K562 (cell line): ENCODE results near the gene ANO6. TPM values are rescaled to one million over a fixed set of nuclear protein-coding genes. Genes with fewer than 3 reads are reported as not detected.

Source experiments
- CEBPG ChIP-seq, 3 experiments: fragments of 200-800 bp in 1 of 3; sonication (Bioruptor generic) in 1 of 3; sonication (generic) in 1 of 3; formaldehyde crosslinking in 1 of 3; IDR thresholded peaks in 2 of 3; conservative IDR thresholded peaks in 1 of 3; 2 replicates each; pipeline versions ENCODE4 v1.6.1 to v1.8.0; 2016 to 2022; ENCODE audit warnings: missing compliant biosample characterization in 2 of 3, missing genetic modification characterization in 2 of 3, mild to moderate bottlenecking in 1 of 3, missing genetic modification reagents in 1 of 3
- CREB1 ChIP-seq, 2 experiments: sonication (generic) in 1 of 2; formaldehyde crosslinking in 1 of 2; IDR thresholded peaks; 2 replicates each; pipeline versions ENCODE4 v1.6.1 to v1.8.0; 2012 to 2022; ENCODE audit warnings: inconsistent platforms in 1 of 2, mild to moderate bottlenecking in 1 of 2, missing genetic modification reagents in 1 of 2, moderate library complexity in 1 of 2
- DPF2 ChIP-seq: fragments of 450-650 bp; IDR thresholded peaks from 2 replicates; pipeline ENCODE4 v1.6.1; 2016
- FOSL1 ChIP-seq: fragments of 200-800 bp; sonication (Bioruptor generic); conservative IDR thresholded peaks from 2 replicates; pipeline ENCODE4 v1.6.1; 2016; ENCODE audit warnings: missing genetic modification characterization, missing compliant biosample characterization
- TCF3 ChIP-seq: sonication (generic); formaldehyde crosslinking; IDR thresholded peaks from 2 replicates; pipeline ENCODE4 v1.4.0; 2020; ENCODE audit warnings: mild to moderate bottlenecking, missing genetic modification reagents
- ZBTB8A ChIP-seq: fragments of 450-650 bp; IDR thresholded peaks from 2 replicates; pipeline ENCODE4 v1.6.1; 2018; ENCODE audit warnings: mild to moderate bottlenecking, moderate library complexity; ENCODE audit not compliant: partially characterized antibody
- ZNF133 ChIP-seq: fragments of 250-450 bp; sonication (Bioruptor Pico); IDR thresholded peaks from 2 replicates; pipeline ENCODE4 v1.4.0; 2020; ENCODE audit warnings: mild to moderate bottlenecking
- ZNF232 ChIP-seq: sonication (generic); formaldehyde crosslinking; IDR thresholded peaks from 2 replicates; pipeline ENCODE4 v1.8.0; 2022; ENCODE audit warnings: mild to moderate bottlenecking, missing genetic modification reagents
- polyA plus RNA-seq, 8 experiments: library from polyadenylated mRNA; depleted of rRNA in 4 of 8; stranded (reverse) in 5 of 8; unstranded in 3 of 8; fragments of >200 nt; fragmentation: Nextera tagmentation in 2 of 8; fragmentation: Illumina TruSeq in 1 of 8; extraction: Ambion mirVana in 2 of 8; extraction: Trizol in 1 of 8; gene quantifications; 2 replicates each; pipeline versions ENCODE4 v1.2.1 to v1.2.3, GENCODE V29; 2011 to 2014; ENCODE audit warnings: inconsistent platforms in 1 of 8, missing spikeins in 1 of 8
- total RNA-seq, 7 experiments: library from RNA; depleted of rRNA in 6 of 7; stranded (reverse); fragments of >200 nt in 6 of 7; fragmentation: Illumina TruSeq in 2 of 7; extraction: Trizol in 2 of 7; gene quantifications; 2 replicates each; pipeline versions ENCODE4 v1.2.1 to v1.2.3, GENCODE V29; 2011 to 2021; ENCODE audit warnings: low replicate concordance in 1 of 7
- TF ChIP-seq, protein P1 (sequence below): fragments of 450-650 bp; formaldehyde crosslinking; IDR thresholded peaks from 2 replicates; pipeline ENCODE4 v1.4.0; 2020; ENCODE audit warnings: mild to moderate bottlenecking, moderate library complexity
- TF ChIP-seq, protein P2 (sequence below), 2 experiments: IDR thresholded peaks; 2 replicates each; pipeline ENCODE4 v1.6.1; 2012; ENCODE audit warnings: improper control_type of control experiment in 2 of 2, low read depth in 2 of 2, low read length in 2 of 2, borderline replicate concordance in 1 of 2
- TF ChIP-seq, protein P3 (sequence below): sonication (generic); formaldehyde crosslinking; IDR thresholded peaks from 2 replicates; pipeline ENCODE4 v1.8.1; 2023; ENCODE audit warnings: mild to moderate bottlenecking, missing genetic modification reagents

ANO6 gene
- total and polyA plus RNA-seq, 9 of the 15 experiments (the other 6 are each of a cell fraction or from before 2014, with no cell fraction given): 3.5 to 24.7 (median 20.3) TPM

DNA sequence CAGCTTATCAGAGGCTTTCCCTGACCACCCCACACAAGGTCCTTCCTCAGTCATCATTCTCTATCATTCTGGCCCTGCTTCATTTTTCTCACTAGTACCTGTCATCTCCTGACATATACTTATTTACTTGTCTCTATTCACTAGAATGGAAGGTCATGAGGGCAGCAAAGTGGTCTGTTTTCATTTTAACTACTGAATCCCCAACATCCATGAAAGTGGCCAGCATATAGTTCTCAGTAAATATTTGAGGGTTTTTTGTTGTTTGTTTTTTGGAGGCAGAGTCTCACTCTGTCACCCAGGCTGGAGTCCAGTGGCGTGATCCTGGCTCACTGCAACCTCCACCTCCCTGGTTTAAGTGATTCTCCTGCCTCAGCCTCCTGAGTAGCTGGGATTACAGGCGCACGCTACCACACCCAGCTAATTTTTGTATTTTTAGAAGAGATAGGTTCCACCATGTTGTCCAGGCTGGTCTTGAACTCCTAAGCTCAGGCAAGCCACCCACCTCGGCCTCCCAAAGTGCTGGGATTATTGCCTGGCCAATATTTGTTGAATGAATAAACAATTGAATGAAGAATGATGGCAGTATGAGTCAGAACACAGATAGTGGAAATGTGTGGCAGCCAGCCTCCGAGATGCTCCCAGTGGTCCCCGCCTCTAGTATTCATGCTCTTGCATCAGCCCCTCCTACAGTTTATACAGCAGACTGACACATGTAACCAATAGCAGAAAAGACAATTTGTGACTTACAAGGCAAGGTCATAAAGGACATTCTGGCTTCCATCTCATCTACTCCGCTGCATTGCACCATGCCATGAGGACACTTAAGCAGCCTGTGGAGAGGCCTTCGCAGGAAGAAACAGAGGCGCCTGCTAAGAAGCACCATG lies 7.0 kb upstream of the ANO6 start (continued):
- TF ChIP-seq CEBPG (CRISPR knock-in tag; IDR thresholded peaks at IDR 0.05) (peak; percentile 92), CEBPG (tag; conservative IDR thresholded peaks at IDR 0.05 in 1 of 2, IDR thresholded peaks at IDR 0.05 in 1 of 2) (peak in 1 of 2 experiments; percentile 84; a peak in 2 of 4 replicates), CREB1 (IDR thresholded peaks at IDR 0.05) (no peak), CREB1 (CRISPR knock-in tag; IDR thresholded peaks at IDR 0.05) (no peak), ZBTB8A (no peak), ZNF133 (CRISPR knock-in tag) (no peak), TCF3 (CRISPR knock-in tag) (no peak), ZNF232 (CRISPR knock-in tag) (no peak), DPF2 (peak; percentile 43), FOSL1 (tag) (peak; percentile 90)
- TF ChIP-seq, protein P1, sequence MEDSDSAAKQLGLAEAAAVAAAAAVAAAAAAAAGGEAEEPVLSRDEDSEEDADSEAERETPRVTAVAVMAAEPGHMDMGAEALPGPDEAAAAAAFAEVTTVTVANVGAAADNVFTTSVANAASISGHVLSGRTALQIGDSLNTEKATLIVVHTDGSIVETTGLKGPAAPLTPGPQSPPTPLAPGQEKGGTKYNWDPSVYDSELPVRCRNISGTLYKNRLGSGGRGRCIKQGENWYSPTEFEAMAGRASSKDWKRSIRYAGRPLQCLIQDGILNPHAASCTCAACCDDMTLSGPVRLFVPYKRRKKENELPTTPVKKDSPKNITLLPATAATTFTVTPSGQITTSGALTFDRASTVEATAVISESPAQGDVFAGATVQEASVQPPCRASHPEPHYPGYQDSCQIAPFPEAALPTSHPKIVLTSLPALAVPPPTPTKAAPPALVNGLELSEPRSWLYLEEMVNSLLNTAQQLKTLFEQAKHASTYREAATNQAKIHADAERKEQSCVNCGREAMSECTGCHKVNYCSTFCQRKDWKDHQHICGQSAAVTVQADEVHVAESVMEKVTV (CRISPR knock-in tag): no peak
- TF ChIP-seq, protein P2, sequence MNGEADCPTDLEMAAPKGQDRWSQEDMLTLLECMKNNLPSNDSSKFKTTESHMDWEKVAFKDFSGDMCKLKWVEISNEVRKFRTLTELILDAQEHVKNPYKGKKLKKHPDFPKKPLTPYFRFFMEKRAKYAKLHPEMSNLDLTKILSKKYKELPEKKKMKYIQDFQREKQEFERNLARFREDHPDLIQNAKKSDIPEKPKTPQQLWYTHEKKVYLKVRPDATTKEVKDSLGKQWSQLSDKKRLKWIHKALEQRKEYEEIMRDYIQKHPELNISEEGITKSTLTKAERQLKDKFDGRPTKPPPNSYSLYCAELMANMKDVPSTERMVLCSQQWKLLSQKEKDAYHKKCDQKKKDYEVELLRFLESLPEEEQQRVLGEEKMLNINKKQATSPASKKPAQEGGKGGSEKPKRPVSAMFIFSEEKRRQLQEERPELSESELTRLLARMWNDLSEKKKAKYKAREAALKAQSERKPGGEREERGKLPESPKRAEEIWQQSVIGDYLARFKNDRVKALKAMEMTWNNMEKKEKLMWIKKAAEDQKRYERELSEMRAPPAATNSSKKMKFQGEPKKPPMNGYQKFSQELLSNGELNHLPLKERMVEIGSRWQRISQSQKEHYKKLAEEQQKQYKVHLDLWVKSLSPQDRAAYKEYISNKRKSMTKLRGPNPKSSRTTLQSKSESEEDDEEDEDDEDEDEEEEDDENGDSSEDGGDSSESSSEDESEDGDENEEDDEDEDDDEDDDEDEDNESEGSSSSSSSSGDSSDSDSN (IDR thresholded peaks at IDR 0.05; ENCODE audit: borderline replicate concordance in 1 of 2, low read depth in 2 of 2, low read length in 2 of 2): no peak
- TF ChIP-seq, protein P3, sequence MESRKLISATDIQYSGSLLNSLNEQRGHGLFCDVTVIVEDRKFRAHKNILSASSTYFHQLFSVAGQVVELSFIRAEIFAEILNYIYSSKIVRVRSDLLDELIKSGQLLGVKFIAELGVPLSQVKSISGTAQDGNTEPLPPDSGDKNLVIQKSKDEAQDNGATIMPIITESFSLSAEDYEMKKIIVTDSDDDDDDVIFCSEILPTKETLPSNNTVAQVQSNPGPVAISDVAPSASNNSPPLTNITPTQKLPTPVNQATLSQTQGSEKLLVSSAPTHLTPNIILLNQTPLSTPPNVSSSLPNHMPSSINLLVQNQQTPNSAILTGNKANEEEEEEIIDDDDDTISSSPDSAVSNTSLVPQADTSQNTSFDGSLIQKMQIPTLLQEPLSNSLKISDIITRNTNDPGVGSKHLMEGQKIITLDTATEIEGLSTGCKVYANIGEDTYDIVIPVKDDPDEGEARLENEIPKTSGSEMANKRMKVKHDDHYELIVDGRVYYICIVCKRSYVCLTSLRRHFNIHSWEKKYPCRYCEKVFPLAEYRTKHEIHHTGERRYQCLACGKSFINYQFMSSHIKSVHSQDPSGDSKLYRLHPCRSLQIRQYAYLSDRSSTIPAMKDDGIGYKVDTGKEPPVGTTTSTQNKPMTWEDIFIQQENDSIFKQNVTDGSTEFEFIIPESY (CRISPR knock-in tag): 0 out of 2 replicates have a peak, but pooled peaks have one; percentile 31
- TF ChIP-seq, all 486 proteins: peak for 17
